HCT116 (cell line): ENCODE data around the gene EDN1. TPM values are rescaled to one million over a fixed set of nuclear protein-coding genes. Genes with fewer than 3 reads are reported as not detected.

Source experiments
- ATAC-seq: fragments of 200-7000 bp; cut with Tn5 transposase; 2 replicates; pipeline ENCODE4 v1.9.1; 2020; ENCODE audit warnings: mild to moderate bottlenecking, moderate library complexity
- BruUV-seq: library from RNA; stranded (reverse); fragments of 400-500 nt; replicated peaks from 2 replicates; lab custom pipeline; 2021; lab: Mats Ljungman, UMichigan
- CTCF ChIA-PET: fragments of 300-600 bp; sonication (Branson Sonifier 250); formaldehyde crosslinking; loops from one replicate; lab custom pipeline; 2021; ENCODE audit warnings: antibody characterized with exemption; lab: Charles Lee
- POLR2A ChIA-PET: fragments of 300-600, 350-600 bp; sonication (Branson Sonifier 250); formaldehyde crosslinking; loops from one replicate; lab custom pipeline; 2021; ENCODE audit warnings: antibody characterized with exemption; lab: Charles Lee
- RAD21 ChIA-PET, 2 experiments: fragments of 300-600 bp; sonication (Branson Sonifier 250); formaldehyde crosslinking; loops; one replicate each; lab custom pipeline; 2023; ENCODE audit warnings: low total read pairs in 2 of 2; ENCODE audit not compliant: uncharacterized antibody in 2 of 2, unreplicated experiment in 2 of 2, low non-redundant PET in 1 of 2; lab: Charles Lee
- DNase-seq: peaks from one replicate; pipeline ENCODE4 v3.0.0-alpha.2; 2010; ENCODE audit warnings: low read depth, low spot score
- H2AFZ ChIP-seq: fragments of 200-600 bp; shearing (Covaris generic), sonication (generic); 2 replicates; pipeline ENCODE4 v1.6.1; 2017; ENCODE audit warnings: low read depth, mixed run types, mixed read lengths, antibody characterized with exemption, low read length; ENCODE audit not compliant: poor library complexity, severe bottlenecking
- H3K27ac ChIP-seq: 2 replicates; pipeline ENCODE4 v1.5.1; 2012; ENCODE audit warnings: low read depth, low read length
- H3K27me3 ChIP-seq: fragments of 200-600 bp; sonication (generic); 2 replicates; pipeline ENCODE4 v1.6.1; 2016; ENCODE audit warnings: mixed run types, low read length, mixed read lengths; ENCODE audit not compliant: insufficient read depth
- H3K36me3 ChIP-seq, 2 experiments: fragments of 200-500 bp in 1 of 2; fragments of 200-600 bp in 1 of 2; sonication (Bioruptor generic) in 1 of 2; sonication (generic) in 1 of 2; 2 replicates each; pipeline versions ENCODE4 v1.5.1 to v1.6.1; 2014 to 2016; ENCODE audit warnings: low read length in 2 of 2, inconsistent platforms in 1 of 2, mixed read lengths in 1 of 2, mixed run types in 1 of 2; ENCODE audit not compliant: insufficient read depth in 2 of 2, control insufficient read depth in 1 of 2
- H3K4me1 ChIP-seq, 2 experiments: fragments of 200-600 bp in 1 of 2; sonication (generic) in 1 of 2; 2 replicates each; pipeline versions ENCODE4 v1.5.1 to v1.6.1; 2012 to 2017; ENCODE audit warnings: low read length in 2 of 2, inconsistent platforms in 1 of 2, mild to moderate bottlenecking in 1 of 2, mixed read lengths in 1 of 2, mixed run types in 1 of 2, moderate library complexity in 1 of 2; ENCODE audit not compliant: insufficient read depth in 2 of 2, control insufficient read depth in 1 of 2
- H3K4me2 ChIP-seq: fragments of 200-600 bp; sonication (generic); 2 replicates; pipeline ENCODE4 v1.6.1; 2017; ENCODE audit warnings: mixed run types, low read length, mixed read lengths
- H3K4me3 ChIP-seq, 2 experiments: fragments of 200-600 bp in 1 of 2; sonication (generic) in 1 of 2; replicated peaks in 1 of 2; 2 replicates each; pipeline ENCODE4 v1.5.1; 2011 to 2016; ENCODE audit warnings: low read length in 2 of 2, control low read depth in 1 of 2, low read depth in 1 of 2, mild to moderate bottlenecking in 1 of 2, mixed read lengths in 1 of 2, mixed run types in 1 of 2
- H3K79me2 ChIP-seq: fragments of 200-600 bp; sonication (generic); 2 replicates; pipeline ENCODE4 v1.6.1; 2017; ENCODE audit warnings: mild to moderate bottlenecking, mixed run types, low read length, moderate library complexity, mixed read lengths; ENCODE audit not compliant: insufficient read depth
- H3K9ac ChIP-seq: fragments of 200-600 bp; sonication (generic); 2 replicates; pipeline ENCODE4 v1.6.1; 2016; ENCODE audit warnings: low read length, mixed read lengths
- H3K9me2 ChIP-seq: fragments of 200-600 bp; sonication (generic), shearing (Covaris generic); 2 replicates; pipeline ENCODE4 v1.6.1; 2017; ENCODE audit warnings: mixed run types, mild to moderate bottlenecking, moderate library complexity; ENCODE audit not compliant: insufficient read depth
- H3K9me3 ChIP-seq, 2 experiments: fragments of 200-500 bp in 1 of 2; fragments of 200-600 bp in 1 of 2; sonication (Bioruptor generic) in 1 of 2; sonication (generic) in 1 of 2; 2 replicates each; pipeline ENCODE4 v1.6.1; 2014 to 2017; ENCODE audit warnings: low read length in 2 of 2, mixed read lengths in 2 of 2, inconsistent platforms in 1 of 2, low read depth in 1 of 2, mild to moderate bottlenecking in 1 of 2, mixed run types in 1 of 2, moderate library complexity in 1 of 2; ENCODE audit not compliant: control insufficient read depth in 1 of 2, insufficient read depth in 1 of 2
- H4K20me1 ChIP-seq: fragments of 200-600 bp; sonication (generic), shearing (Covaris generic); 2 replicates; pipeline ENCODE4 v1.6.1; 2017; ENCODE audit warnings: mixed run types, mild to moderate bottlenecking, moderate library complexity; ENCODE audit not compliant: insufficient read depth
- CEBPB ChIP-seq: IDR thresholded peaks from 2 replicates; pipeline ENCODE4 v1.6.1; 2012; ENCODE audit warnings: low read depth
- EGR1 ChIP-seq: IDR thresholded peaks from 2 replicates; pipeline ENCODE4 v1.6.1; 2012; ENCODE audit warnings: low read depth
- ELF1 ChIP-seq: IDR thresholded peaks from 2 replicates; pipeline ENCODE4 v1.6.1; 2012; ENCODE audit warnings: low read depth, borderline replicate concordance
- EZH2 ChIP-seq: fragments of 200-600 bp; sonication (generic); IDR thresholded peaks from 2 replicates; pipeline ENCODE4 v1.6.1; 2017; ENCODE audit warnings: antibody characterized with exemption, mixed run types
- EZH2phosphoT487 ChIP-seq: fragments of 200-600 bp; IDR thresholded peaks from 2 replicates; pipeline ENCODE4 v1.6.1; 2018; ENCODE audit warnings: antibody characterized with exemption, borderline replicate concordance
- FOSL1 ChIP-seq: IDR thresholded peaks from 2 replicates; pipeline ENCODE4 v1.6.1; 2012; ENCODE audit warnings: low read depth
- JUND ChIP-seq: IDR thresholded peaks from 2 replicates; pipeline ENCODE4 v1.6.1; 2012
- POLR2A ChIP-seq: IDR thresholded peaks from 2 replicates; pipeline ENCODE4 v1.7.0; 2011; ENCODE audit warnings: borderline replicate concordance; ENCODE audit not compliant: insufficient read depth, insufficient read length; ENCODE audit errors: extremely low read depth
- RAD21 ChIP-seq: IDR thresholded peaks from 2 replicates; pipeline ENCODE4 v1.6.1; 2012; ENCODE audit warnings: low read depth, mild to moderate bottlenecking
- SIN3A ChIP-seq: IDR thresholded peaks from 2 replicates; pipeline ENCODE4 v1.6.1; 2012; ENCODE audit warnings: low read depth
- SP1 ChIP-seq: IDR thresholded peaks from 2 replicates; pipeline ENCODE4 v1.6.1; 2012; ENCODE audit warnings: low read depth
- SRF ChIP-seq: IDR thresholded peaks from 2 replicates; pipeline ENCODE4 v1.6.1; 2012; ENCODE audit warnings: low read depth
- TCF7L2 ChIP-seq: IDR thresholded peaks from 2 replicates; pipeline ENCODE4 v1.7.0; 2011; ENCODE audit warnings: borderline replicate concordance, inconsistent platforms; ENCODE audit not compliant: insufficient read depth, insufficient read length; ENCODE audit errors: extremely low read depth
- YY1 ChIP-seq: IDR thresholded peaks from 2 replicates; pipeline ENCODE4 v1.6.1; 2011; ENCODE audit warnings: low read length, low read depth, moderate library complexity, mild to moderate bottlenecking; ENCODE audit not compliant: insufficient replicate concordance; ENCODE audit errors: extremely low read depth
- ZFX ChIP-seq: fragments of 450-650 bp; IDR thresholded peaks from 2 replicates; pipeline ENCODE4 v1.6.1; 2017
- ZNF274 ChIP-seq: fragments of 200-500 bp; sonication (Bioruptor generic); IDR thresholded peaks from 2 replicates; pipeline ENCODE4 v1.6.1; 2014; ENCODE audit warnings: mild to moderate bottlenecking, low read depth, low read length, inconsistent platforms
- intact Hi-C: fragments of 100-400 bp; cut with micrococcal nuclease; formaldehyde crosslinking; loops from 2 replicates; pipeline ENCODE4 v1.10.0; 2022
- total RNA-seq: library from RNA; stranded (reverse); gene quantifications from one replicate; pipeline ENCODE4 v1.2.1, GENCODE V29; 2021; ENCODE audit not compliant: unreplicated experiment
- TF ChIP-seq, protein P1 (sequence below): IDR thresholded peaks from 2 replicates; pipeline ENCODE4 v1.6.1; 2011; ENCODE audit warnings: mild to moderate bottlenecking, low read length, moderate library complexity; ENCODE audit not compliant: insufficient replicate concordance; ENCODE audit errors: extremely low read depth
- TF ChIP-seq, protein P2 (sequence below), 3 experiments: fragments of 200-600 bp in 1 of 3; sonication (generic) in 1 of 3; IDR thresholded peaks in 2 of 3; conservative IDR thresholded peaks in 1 of 3; 2 replicates each; pipeline ENCODE4 v1.5.1; 2012 to 2017; ENCODE audit warnings: low read depth in 2 of 3, low read length in 2 of 3, antibody characterized with exemption in 1 of 3, borderline replicate concordance in 1 of 3, control low read depth in 1 of 3, mild to moderate bottlenecking in 1 of 3, mixed read lengths in 1 of 3, mixed run types in 1 of 3, moderate library complexity in 1 of 3; ENCODE audit not compliant: insufficient read depth in 1 of 3
- TF ChIP-seq, protein P3 (sequence below): IDR thresholded peaks from 2 replicates; pipeline ENCODE4 v1.6.1; 2012
- TF ChIP-seq, protein P4 (sequence below): IDR thresholded peaks from 2 replicates; pipeline ENCODE4 v1.6.1; 2012

EDN1 gene
- total RNA-seq, 1 experiment from 2014 or later = 0.22 TPM

DNA sequence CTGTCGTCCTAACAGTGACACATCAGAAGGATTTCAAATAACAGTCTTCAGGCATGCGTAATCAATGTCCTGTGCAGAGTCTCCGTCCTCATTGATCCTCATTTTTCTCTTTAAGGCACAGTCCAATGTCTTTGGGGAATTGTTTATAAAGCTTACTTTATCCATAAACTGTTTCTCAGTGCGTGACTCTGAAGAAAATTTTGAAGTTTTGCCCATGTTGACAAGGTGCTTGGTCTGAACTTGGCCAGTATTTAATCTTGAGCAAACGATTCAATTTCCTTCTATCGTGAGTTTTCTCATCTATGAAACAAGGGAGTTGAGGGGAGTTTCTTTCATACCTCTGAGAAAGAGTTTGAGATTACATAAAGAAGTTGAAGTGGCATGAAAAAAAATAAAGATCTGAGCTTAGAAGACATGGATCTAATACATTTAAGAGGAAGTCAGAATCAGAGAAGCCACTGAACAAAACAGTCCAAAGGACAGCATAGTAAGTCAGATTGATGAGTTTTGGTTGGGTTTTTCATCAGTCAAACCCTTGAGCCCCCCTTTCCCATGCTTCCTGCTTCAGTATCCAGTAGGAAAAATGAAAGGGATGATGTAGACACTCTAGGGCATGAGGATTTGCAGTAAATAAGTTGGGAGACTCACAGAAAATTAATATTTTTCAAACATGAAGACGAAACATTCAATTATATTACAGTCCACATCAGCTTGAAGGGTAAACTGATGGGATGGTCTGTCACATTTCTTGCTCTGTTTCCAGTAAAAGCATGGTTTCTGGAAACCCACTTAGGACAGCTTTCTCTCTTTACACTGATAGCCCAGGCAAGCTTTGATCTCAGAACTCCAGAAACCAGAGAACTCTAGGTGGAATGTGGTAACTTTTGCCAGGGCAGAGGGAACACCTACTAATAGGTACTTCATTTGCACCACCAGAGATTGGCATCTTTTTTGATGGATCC lies 8.1 kb downstream of the EDN1 start:
- H3K9me3 ChIP-seq = no peaks in the 10 kb centered on the region
- CTCF ChIA-PET = interaction anchor here (1.0 to 2.1 kb wide), 3 partner anchors 8 to 11 kb away, joined by 3 to 14 read pairs (median 4); partner anchors contain the start of gene EDN1
- H3K79me2 ChIP-seq = no peaks in the 10 kb centered on the region
- H2AFZ ChIP-seq = no peak overlapping the region
- no peak overlapping the region for H3K4me3 ChIP-seq
- RAD21 ChIA-PET = no interaction called here
- H3K27ac ChIP-seq = no peak overlapping the region
- ATAC-seq (no peak), DNase-seq (no peak)
- H3K4me1 ChIP-seq = peaks cover 0 to 21% of the 10 kb centered on the region in 2 experiments; a peak in 3 of 4 replicates
- TF ChIP-seq, protein P1, sequence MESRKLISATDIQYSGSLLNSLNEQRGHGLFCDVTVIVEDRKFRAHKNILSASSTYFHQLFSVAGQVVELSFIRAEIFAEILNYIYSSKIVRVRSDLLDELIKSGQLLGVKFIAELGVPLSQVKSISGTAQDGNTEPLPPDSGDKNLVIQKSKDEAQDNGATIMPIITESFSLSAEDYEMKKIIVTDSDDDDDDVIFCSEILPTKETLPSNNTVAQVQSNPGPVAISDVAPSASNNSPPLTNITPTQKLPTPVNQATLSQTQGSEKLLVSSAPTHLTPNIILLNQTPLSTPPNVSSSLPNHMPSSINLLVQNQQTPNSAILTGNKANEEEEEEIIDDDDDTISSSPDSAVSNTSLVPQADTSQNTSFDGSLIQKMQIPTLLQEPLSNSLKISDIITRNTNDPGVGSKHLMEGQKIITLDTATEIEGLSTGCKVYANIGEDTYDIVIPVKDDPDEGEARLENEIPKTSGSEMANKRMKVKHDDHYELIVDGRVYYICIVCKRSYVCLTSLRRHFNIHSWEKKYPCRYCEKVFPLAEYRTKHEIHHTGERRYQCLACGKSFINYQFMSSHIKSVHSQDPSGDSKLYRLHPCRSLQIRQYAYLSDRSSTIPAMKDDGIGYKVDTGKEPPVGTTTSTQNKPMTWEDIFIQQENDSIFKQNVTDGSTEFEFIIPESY = no peak
- TF ChIP-seq ZNF274 = no peak
- TF ChIP-seq ZFX = no peak
- no peak for TF ChIP-seq SP1
- TF ChIP-seq CEBPB = no peak
- TF ChIP-seq POLR2A = no peak
- no peak for TF ChIP-seq EGR1
- no peak for TF ChIP-seq SIN3A
- TF ChIP-seq, protein P2, sequence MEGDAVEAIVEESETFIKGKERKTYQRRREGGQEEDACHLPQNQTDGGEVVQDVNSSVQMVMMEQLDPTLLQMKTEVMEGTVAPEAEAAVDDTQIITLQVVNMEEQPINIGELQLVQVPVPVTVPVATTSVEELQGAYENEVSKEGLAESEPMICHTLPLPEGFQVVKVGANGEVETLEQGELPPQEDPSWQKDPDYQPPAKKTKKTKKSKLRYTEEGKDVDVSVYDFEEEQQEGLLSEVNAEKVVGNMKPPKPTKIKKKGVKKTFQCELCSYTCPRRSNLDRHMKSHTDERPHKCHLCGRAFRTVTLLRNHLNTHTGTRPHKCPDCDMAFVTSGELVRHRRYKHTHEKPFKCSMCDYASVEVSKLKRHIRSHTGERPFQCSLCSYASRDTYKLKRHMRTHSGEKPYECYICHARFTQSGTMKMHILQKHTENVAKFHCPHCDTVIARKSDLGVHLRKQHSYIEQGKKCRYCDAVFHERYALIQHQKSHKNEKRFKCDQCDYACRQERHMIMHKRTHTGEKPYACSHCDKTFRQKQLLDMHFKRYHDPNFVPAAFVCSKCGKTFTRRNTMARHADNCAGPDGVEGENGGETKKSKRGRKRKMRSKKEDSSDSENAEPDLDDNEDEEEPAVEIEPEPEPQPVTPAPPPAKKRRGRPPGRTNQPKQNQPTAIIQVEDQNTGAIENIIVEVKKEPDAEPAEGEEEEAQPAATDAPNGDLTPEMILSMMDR (IDR thresholded peaks at IDR 0.05 in 2 of 3, conservative IDR thresholded peaks at IDR 0.05 in 1 of 3; ENCODE audit: borderline replicate concordance in 1 of 3, insufficient read depth in 1 of 3, low read depth in 2 of 3, low read length in 2 of 3) = no peak
- no peak for TF ChIP-seq JUND
- TF ChIP-seq, protein P3, sequence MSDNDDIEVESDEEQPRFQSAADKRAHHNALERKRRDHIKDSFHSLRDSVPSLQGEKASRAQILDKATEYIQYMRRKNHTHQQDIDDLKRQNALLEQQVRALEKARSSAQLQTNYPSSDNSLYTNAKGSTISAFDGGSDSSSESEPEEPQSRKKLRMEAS = no peak
- no peak for TF ChIP-seq EZH2
- TF ChIP-seq ELF1 = no peak
- TF ChIP-seq EZH2phosphoT487 = no peak
- TF ChIP-seq, protein P4, sequence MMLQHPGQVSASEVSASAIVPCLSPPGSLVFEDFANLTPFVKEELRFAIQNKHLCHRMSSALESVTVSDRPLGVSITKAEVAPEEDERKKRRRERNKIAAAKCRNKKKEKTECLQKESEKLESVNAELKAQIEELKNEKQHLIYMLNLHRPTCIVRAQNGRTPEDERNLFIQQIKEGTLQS = no peak
- no peak for TF ChIP-seq TCF7L2
- TF ChIP-seq FOSL1 = no peak
- no peak for TF ChIP-seq RAD21
- TF ChIP-seq YY1 = no peak
- no peak for TF ChIP-seq SRF
- no TSS peak for BruUV-seq
- H3K9ac ChIP-seq = no peak overlapping the region
- no peak overlapping the region for H3K4me2 ChIP-seq
- no peaks in the 10 kb centered on the region for H3K36me3 ChIP-seq
- H3K27me3 ChIP-seq = no peaks in the 10 kb centered on the region
- intact Hi-C loops = no loop called here
- no peaks in the 10 kb centered on the region for H3K9me2 ChIP-seq
- H4K20me1 ChIP-seq = no peaks in the 10 kb centered on the region
- POLR2A ChIA-PET = interaction anchor here (0.8 to 1.5 kb wide), 2 partner anchors 11 to 16 kb away, joined by 3 read pairs; no protein-coding TSS in a partner anchor
